ENCODE data around the gene HECW1.

The HECW1 gene

GRCh38 chr7:43508461-43508860 lies 396.0 kb downstream of the HECW1 start:
- peak overlapping the region in 2 of 11 experiments; percentile 11 to 39; a peak in 3 of 22 replicates for H3K4me2 ChIP-seq
- 0 out of 22 replicates have a peak, but pooled peaks cover 0 to 5% (median 0%) of the 10 kb centered on the region in 11 experiments for H3K9me3 ChIP-seq (replicated peaks in 1 of 11)
- peaks cover 0 to 37% (median 5%) of the 10 kb centered on the region in 11 experiments; a peak in 8 of 22 replicates for H3K36me3 ChIP-seq
- TF ChIP-seq Cebpa-rat (IDR thresholded peaks at IDR 0.05) = no peak
- peaks cover 16 to 49% (median 34%) of the 10 kb centered on the region in 10 experiments for H3K4me1 ChIP-seq
- H3K9ac ChIP-seq = no peak overlapping the region
- no peaks in the 10 kb centered on the region for H3K27me3 ChIP-seq
- no peak overlapping the region for H3K4me3 ChIP-seq
- no peak overlapping the region for H3K27ac ChIP-seq
- no peaks in the 10 kb centered on the region for H4K20me1 ChIP-seq

- Histone ChIP-seq H3K4me1 (peaks cover 20 to 54% (median 38%) of the 10 kb centered on the region in 10 experiments), H3K27ac (peak overlapping the region in 2 of 11 experiments; percentile 1 to 54; a peak in 1 of 22 replicates), H3K4me2 (peak overlapping the region in 1 of 11 experiments; percentile 59; a peak in 3 of 22 replicates), H3K36me3 (peaks cover 0 to 25% (median 5%) of the 10 kb centered on the region in 11 experiments; a peak in 8 of 22 replicates), H4K20me1 (no peaks in the 10 kb centered on the region), H3K4me3 (no peak overlapping the region), H3K9me3 (replicated peaks in 1 of 11) (0 out of 22 replicates have a peak, but pooled peaks cover 0 to 5% (median 0%) of the 10 kb centered on the region in 11 experiments), H3K9ac (no peak overlapping the region), H3K27me3 (no peaks in the 10 kb centered on the region)
- TF ChIP-seq Cebpa-rat (IDR thresholded peaks at IDR 0.05) = no peak
Measured at GRCh38 chr7:43509906-43510305, 397.5 kb downstream of the HECW1 start.

GRCh38 chr7:43511029-43511428 lies 398.6 kb downstream of the HECW1 start:
- Histone ChIP-seq H3K9ac (no peak overlapping the region), H3K4me3 (no peak overlapping the region), H3K4me1 (peaks cover 20 to 54% (median 38%) of the 10 kb centered on the region in 10 experiments), H3K36me3 (peaks cover 0 to 25% (median 5%) of the 10 kb centered on the region in 11 experiments; a peak in 8 of 22 replicates), H3K4me2 (peak overlapping the region; percentile 1 to 81 (median 59); a peak in 20 of 22 replicates), H3K9me3 (replicated peaks in 1 of 11) (no peaks in the 10 kb centered on the region), H3K27me3 (no peaks in the 10 kb centered on the region), H4K20me1 (no peaks in the 10 kb centered on the region), H3K27ac (peak overlapping the region in 6 of 11 experiments; percentile 2 to 54 (median 27); a peak in 7 of 22 replicates)
- no peak for TF ChIP-seq Cebpa-rat (IDR thresholded peaks at IDR 0.05)

- Histone ChIP-seq H3K27me3 (no peaks in the 10 kb centered on the region), H3K27ac (peak overlapping the region in 4 of 11 experiments; percentile 2 to 54 (median 40); a peak in 4 of 22 replicates), H3K36me3 (peaks cover 0 to 25% (median 5%) of the 10 kb centered on the region in 11 experiments; a peak in 8 of 22 replicates), H3K9me3 (replicated peaks in 1 of 11) (no peaks in the 10 kb centered on the region), H3K4me2 (peak overlapping the region in 9 of 11 experiments; percentile 53 to 81 (median 64); a peak in 17 of 22 replicates), H3K4me1 (peaks cover 20 to 54% (median 38%) of the 10 kb centered on the region in 10 experiments), H4K20me1 (no peaks in the 10 kb centered on the region), H3K9ac (no peak overlapping the region; a peak in 1 of 22 replicates), H3K4me3 (no peak overlapping the region)
- no peak for TF ChIP-seq Cebpa-rat (IDR thresholded peaks at IDR 0.05)
Measured at GRCh38 chr7:43511769-43512515, 399.5 kb downstream of the HECW1 start.

- TF ChIP-seq Cebpa-rat (IDR thresholded peaks at IDR 0.05) = no peak
- Histone ChIP-seq H3K9me3 (replicated peaks in 1 of 11) (no peaks in the 10 kb centered on the region), H3K4me1 (peaks cover 20 to 52% (median 38%) of the 10 kb centered on the region in 10 experiments), H4K20me1 (no peaks in the 10 kb centered on the region), H3K4me2 (peak overlapping the region in 10 of 11 experiments; percentile 16 to 64 (median 50); a peak in 17 of 22 replicates), H3K27me3 (no peaks in the 10 kb centered on the region), H3K27ac (peak overlapping the region in 2 of 11 experiments; percentile 13 to 29; a peak in 1 of 22 replicates), H3K4me3 (no peak overlapping the region), H3K36me3 (peaks cover 0 to 17% (median 5%) of the 10 kb centered on the region in 11 experiments; a peak in 7 of 22 replicates), H3K9ac (no peak overlapping the region)
Measured at GRCh38 chr7:43513251-43513650, 400.8 kb downstream of the HECW1 start.

GRCh38 chr7:43516581-43517342 lies 404.3 kb downstream of the HECW1 start:
- Histone ChIP-seq H3K9me3 (replicated peaks in 1 of 11) (no peaks in the 10 kb centered on the region), H3K27me3 (no peaks in the 10 kb centered on the region), H3K4me3 (no peak overlapping the region), H3K4me2 (no peak overlapping the region), H4K20me1 (no peaks in the 10 kb centered on the region), H3K4me1 (peaks cover 10 to 22% (median 20%) of the 10 kb centered on the region in 10 experiments; a peak in 19 of 20 replicates), H3K36me3 (0 out of 22 replicates have a peak, but pooled peaks cover 0 to 4% (median 0%) of the 10 kb centered on the region in 11 experiments), H3K27ac (no peak overlapping the region), H3K9ac (no peak overlapping the region)
- no peak for TF ChIP-seq Cebpa-rat (IDR thresholded peaks at IDR 0.05)

- H3K9me3 ChIP-seq (replicated peaks in 1 of 11) = no peaks in the 10 kb centered on the region
- no peak overlapping the region for H3K4me2 ChIP-seq
- H3K4me1 ChIP-seq = peaks cover 10 to 16% (median 14%) of the 10 kb centered on the region in 10 experiments; a peak in 18 of 20 replicates
- 0 out of 22 replicates have a peak, but pooled peaks cover 0 to 4% (median 0%) of the 10 kb centered on the region in 11 experiments for H3K36me3 ChIP-seq
- no peak overlapping the region for H3K27ac ChIP-seq
- H3K27me3 ChIP-seq = no peaks in the 10 kb centered on the region
- no peak overlapping the region for H3K9ac ChIP-seq
- no peaks in the 10 kb centered on the region for H4K20me1 ChIP-seq
- H3K4me3 ChIP-seq = no peak overlapping the region
- TF ChIP-seq Cebpa-rat (IDR thresholded peaks at IDR 0.05) = no peak
Measured at GRCh38 chr7:43517464-43517863, 405.0 kb downstream of the HECW1 start.

- Histone ChIP-seq H3K36me3 (no peaks in the 10 kb centered on the region), H3K27me3 (no peaks in the 10 kb centered on the region), H4K20me1 (no peaks in the 10 kb centered on the region), H3K4me3 (no peak overlapping the region), H3K9me3 (replicated peaks in 1 of 11) (no peaks in the 10 kb centered on the region), H3K4me1 (no peaks in the 10 kb centered on the region), H3K27ac (no peak overlapping the region), H3K4me2 (no peak overlapping the region), H3K9ac (no peak overlapping the region)
- no peak for TF ChIP-seq Cebpa-rat (IDR thresholded peaks at IDR 0.05)
Measured at GRCh38 chr7:43520201-43520600, 407.8 kb downstream of the HECW1 start.

Measured in BLaER1 treated with 17β-estradiol and CSF1 and Interleukin-3, amounts not matched to agents 10 nM and 100 nM (cell line).